CD4-positive, CD25-positive, alpha-beta regulatory T cell (primary cell): Measurements from ENCODE around the gene SH3GL3. TPM values are rescaled to one million over a fixed set of nuclear protein-coding genes. Genes with fewer than 3 reads are reported as not detected.

Source experiments
- ATAC-seq, 2 donors: fragments of 150-1000 bp; cut with Tn5 transposase; one replicate each; pipeline ENCODE4 v1.10.0; 2021; ENCODE audit warnings: low read depth in 2 of 2, moderate number of reproducible peaks in 2 of 2, moderate library complexity in 1 of 2
- DNase-seq, 3 donors: peaks; one replicate each; pipeline versions ENCODE4 v3.0.0 to v3.0.0-alpha.2; 2012 to 2022; ENCODE audit warnings: mixed read lengths in 1 of 3
- H3K27ac ChIP-seq: one replicate; pipeline ENCODE4 v1.7.0; 2013; ENCODE audit warnings: mild to moderate bottlenecking, low read length; ENCODE audit not compliant: insufficient read depth, poor library complexity, severe bottlenecking
- H3K27me3 ChIP-seq: one replicate; pipeline ENCODE4 v1.7.0; 2013; ENCODE audit warnings: low read length; ENCODE audit not compliant: control insufficient read depth, insufficient read depth
- H3K36me3 ChIP-seq: one replicate; pipeline ENCODE4 v1.7.0; 2013; ENCODE audit warnings: mild to moderate bottlenecking, low read length, moderate library complexity; ENCODE audit not compliant: control insufficient read depth, insufficient read depth
- H3K4me1 ChIP-seq: 2 replicates; pipeline ENCODE4 v1.7.0; 2013; ENCODE audit warnings: mild to moderate bottlenecking, low read length; ENCODE audit not compliant: insufficient read depth, control insufficient read depth, poor library complexity, severe bottlenecking
- H3K4me3 ChIP-seq: one replicate; pipeline ENCODE4 v1.7.0; 2013; ENCODE audit warnings: low read depth, mild to moderate bottlenecking, low read length, moderate library complexity
- H3K9me3 ChIP-seq, 2 experiments: 1 replicate in 1 of 2; 2 replicates in 1 of 2; pipeline ENCODE4 v1.7.0; 2013; ENCODE audit warnings: low read length in 2 of 2, mild to moderate bottlenecking in 1 of 2, moderate library complexity in 1 of 2; ENCODE audit not compliant: control insufficient read depth in 2 of 2
- H3K27ac Mint-ChIP-seq, 3 donors: one replicate each; pipeline ENCODE4 v1.8.0; 2020 to 2022; ENCODE audit warnings: mild to moderate bottlenecking in 3 of 3, mixed read lengths in 3 of 3, moderate library complexity in 2 of 3
- H3K27me3 Mint-ChIP-seq: one replicate; pipeline ENCODE4 v1.8.0; 2022; ENCODE audit warnings: mild to moderate bottlenecking, mixed read lengths
- H3K36me3 Mint-ChIP-seq: one replicate; pipeline ENCODE4 v1.8.0; 2020; ENCODE audit warnings: mixed read lengths
- H3K4me1 Mint-ChIP-seq, 4 donors: one replicate each; pipeline ENCODE4 v1.8.0; 2020 to 2022; ENCODE audit warnings: mixed read lengths in 4 of 4, mild to moderate bottlenecking in 1 of 4
- H3K4me3 Mint-ChIP-seq, 4 donors: one replicate each; pipeline ENCODE4 v1.8.0; 2020 to 2022; ENCODE audit warnings: mild to moderate bottlenecking in 4 of 4, mixed read lengths in 4 of 4, moderate library complexity in 3 of 4
- H3K9me3 Mint-ChIP-seq, 7 donors: one replicate each; pipeline ENCODE4 v1.8.0; 2020 to 2022; ENCODE audit warnings: mixed read lengths in 7 of 7, mild to moderate bottlenecking in 3 of 7, moderate library complexity in 2 of 7
- polyA plus RNA-seq, 4 donors: library from polyadenylated mRNA; unstranded; fragments of 300-500 nt; fragmentation: Illumina TruSeq; gene quantifications; one replicate each; pipeline ENCODE4 v1.2.3, GENCODE V29; 2021
- total RNA-seq: library from RNA; stranded (reverse); gene quantifications from one replicate; pipeline ENCODE4 v1.2.3, GENCODE V29; 2022

The SH3GL3 gene
- total and polyA plus RNA-seq, 5 donors from 2014 or later, result not detected

DNA sequence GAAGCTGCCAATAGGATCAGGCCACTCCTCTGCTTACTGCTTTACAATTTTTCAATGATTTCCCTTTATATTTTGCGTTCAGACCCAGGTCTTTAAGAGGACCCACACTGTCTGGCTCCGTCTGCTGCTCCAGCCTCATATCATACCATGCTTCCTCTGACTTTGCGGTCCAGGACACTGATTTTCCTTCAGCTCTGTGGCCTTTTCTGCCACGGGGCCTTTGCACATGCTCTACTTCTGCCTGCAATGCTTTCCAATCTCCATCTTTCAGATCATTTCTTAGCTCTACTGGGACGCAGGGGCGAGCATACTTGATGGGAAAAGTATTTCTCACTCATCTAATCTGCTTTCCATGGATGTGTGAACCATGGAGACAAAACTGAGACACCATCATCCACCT, 23.0 kb upstream of the SH3GL3 start:
- no peak overlapping the region for H3K4me3 Mint-ChIP-seq
- H3K27ac Mint-ChIP-seq, result no peak overlapping the region
- no peaks in the 10 kb centered on the region for H3K36me3 Mint-ChIP-seq
- H3K9me3 Mint-ChIP-seq, result peaks cover 0 to 2% (median 0%) of the 10 kb centered on the region in 7 donors
- no peak overlapping the region for H3K4me3 ChIP-seq
- no peak overlapping the region for H3K27ac ChIP-seq
- DNase-seq, result no peak
- H3K36me3 ChIP-seq, result no peaks in the 10 kb centered on the region
- no peaks in the 10 kb centered on the region for H3K4me1 Mint-ChIP-seq
- peaks cover 5% of the 10 kb centered on the region for H3K27me3 Mint-ChIP-seq
- no peaks in the 10 kb centered on the region for H3K4me1 ChIP-seq
- ATAC-seq, result no peak
- H3K27me3 ChIP-seq, result no peaks in the 10 kb centered on the region
- no peaks in the 10 kb centered on the region for H3K9me3 ChIP-seq

GRCh38 chr15:83430441-83430840, 16.7 kb upstream of the SH3GL3 start:
- H3K36me3 Mint-ChIP-seq, result no peaks in the 10 kb centered on the region
- DNase-seq (no peak), ATAC-seq (no peak)
- Histone ChIP-seq H3K27me3 (no peaks in the 10 kb centered on the region), H3K36me3 (no peaks in the 10 kb centered on the region), H3K4me1 (no peaks in the 10 kb centered on the region), H3K9me3 (no peaks in the 10 kb centered on the region), H3K27ac (no peak overlapping the region), H3K4me3 (no peak overlapping the region)
- H3K4me1 Mint-ChIP-seq, result no peaks in the 10 kb centered on the region
- H3K27ac Mint-ChIP-seq, result no peak overlapping the region
- peaks cover 5% of the 10 kb centered on the region for H3K27me3 Mint-ChIP-seq
- H3K4me3 Mint-ChIP-seq, result no peak overlapping the region
- peaks cover 0 to 3% (median 1%) of the 10 kb centered on the region in 7 donors for H3K9me3 Mint-ChIP-seq

- no peak overlapping the region for H3K27ac ChIP-seq
- H3K27me3 ChIP-seq, result no peaks in the 10 kb centered on the region
- Mint-ChIP-seq H3K27ac (no peak overlapping the region), H3K4me3 (no peak overlapping the region), H3K27me3 (peaks cover 3% of the 10 kb centered on the region), H3K36me3 (no peaks in the 10 kb centered on the region), H3K9me3 (peaks cover 0 to 3% (median 1%) of the 10 kb centered on the region in 7 donors), H3K4me1 (no peaks in the 10 kb centered on the region)
- no peak overlapping the region for H3K4me3 ChIP-seq
- H3K4me1 ChIP-seq, result no peaks in the 10 kb centered on the region
- no peaks in the 10 kb centered on the region for H3K36me3 ChIP-seq
- ATAC-seq (no peak), DNase-seq (no peak)
- H3K9me3 ChIP-seq, result no peaks in the 10 kb centered on the region
Observed at GRCh38 chr15:83431521-83431920, 15.6 kb upstream of the SH3GL3 start.

DNA sequence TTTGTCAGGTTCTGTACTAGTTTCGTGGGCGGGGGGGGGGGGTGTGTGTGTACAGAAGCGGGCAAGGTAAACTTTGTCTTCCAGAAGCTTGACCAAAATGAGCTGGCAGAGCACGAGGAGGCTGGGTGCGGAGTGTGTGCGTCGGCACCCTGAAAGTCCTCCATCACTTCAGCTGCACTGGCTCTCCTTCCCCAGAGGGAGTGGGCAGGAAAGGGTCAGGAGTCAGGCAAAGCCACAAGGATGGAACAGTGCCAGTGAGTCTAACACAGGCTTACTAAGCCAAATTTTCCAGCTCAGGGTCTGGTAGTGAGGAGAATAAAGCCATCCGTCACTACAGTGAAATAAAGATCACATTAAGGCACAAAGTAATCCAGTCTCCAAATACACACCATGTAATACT, 11.9 kb upstream of the SH3GL3 start:
- Mint-ChIP-seq H3K4me1 (peaks cover 0 to 6% (median 3%) of the 10 kb centered on the region in 4 donors), H3K9me3 (peaks cover 0 to 2% (median 0%) of the 10 kb centered on the region in 7 donors), H3K27me3 (peaks cover 4% of the 10 kb centered on the region), H3K4me3 (no peak overlapping the region), H3K36me3 (no peaks in the 10 kb centered on the region), H3K27ac (no peak overlapping the region)
- no peak for ATAC-seq
- Histone ChIP-seq H3K36me3 (no peaks in the 10 kb centered on the region), H3K9me3 (no peaks in the 10 kb centered on the region), H3K27ac (no peak overlapping the region), H3K4me3 (no peak overlapping the region), H3K4me1 (no peaks in the 10 kb centered on the region), H3K27me3 (no peaks in the 10 kb centered on the region)
- DNase-seq, result no peak

DNA sequence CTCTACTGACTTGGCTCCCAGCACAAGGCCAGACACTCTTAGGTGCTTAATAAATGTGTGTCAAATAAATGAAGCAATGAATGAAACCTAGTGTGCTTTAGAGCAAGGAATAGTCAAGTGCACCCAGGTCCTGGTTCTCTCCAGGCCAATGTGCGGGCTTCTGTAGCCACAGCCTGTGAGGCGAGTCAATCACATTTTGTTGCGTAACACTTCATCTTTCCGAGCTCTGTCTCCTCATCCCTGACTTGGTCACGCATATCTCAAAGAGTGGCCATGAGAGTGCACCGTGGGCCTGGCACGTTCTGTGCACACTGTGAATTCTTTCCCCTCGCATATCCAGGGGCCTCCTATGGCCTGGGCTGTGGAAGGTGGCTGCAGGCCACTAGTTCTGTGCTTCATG, 11.4 kb upstream of the SH3GL3 start:
- Histone ChIP-seq H3K27ac (no peak overlapping the region), H3K4me1 (no peaks in the 10 kb centered on the region), H3K4me3 (no peak overlapping the region), H3K36me3 (no peaks in the 10 kb centered on the region), H3K27me3 (no peaks in the 10 kb centered on the region), H3K9me3 (no peaks in the 10 kb centered on the region)
- no peak overlapping the region for H3K4me3 Mint-ChIP-seq
- DNase-seq (no peak), ATAC-seq (no peak)
- H3K36me3 Mint-ChIP-seq, result no peaks in the 10 kb centered on the region
- H3K27me3 Mint-ChIP-seq, result peaks cover 4% of the 10 kb centered on the region
- H3K9me3 Mint-ChIP-seq, result peaks cover 0 to 2% (median 0%) of the 10 kb centered on the region in 7 donors
- H3K4me1 Mint-ChIP-seq, result peaks cover 0 to 6% (median 3%) of the 10 kb centered on the region in 4 donors
- no peak overlapping the region for H3K27ac Mint-ChIP-seq

DNA sequence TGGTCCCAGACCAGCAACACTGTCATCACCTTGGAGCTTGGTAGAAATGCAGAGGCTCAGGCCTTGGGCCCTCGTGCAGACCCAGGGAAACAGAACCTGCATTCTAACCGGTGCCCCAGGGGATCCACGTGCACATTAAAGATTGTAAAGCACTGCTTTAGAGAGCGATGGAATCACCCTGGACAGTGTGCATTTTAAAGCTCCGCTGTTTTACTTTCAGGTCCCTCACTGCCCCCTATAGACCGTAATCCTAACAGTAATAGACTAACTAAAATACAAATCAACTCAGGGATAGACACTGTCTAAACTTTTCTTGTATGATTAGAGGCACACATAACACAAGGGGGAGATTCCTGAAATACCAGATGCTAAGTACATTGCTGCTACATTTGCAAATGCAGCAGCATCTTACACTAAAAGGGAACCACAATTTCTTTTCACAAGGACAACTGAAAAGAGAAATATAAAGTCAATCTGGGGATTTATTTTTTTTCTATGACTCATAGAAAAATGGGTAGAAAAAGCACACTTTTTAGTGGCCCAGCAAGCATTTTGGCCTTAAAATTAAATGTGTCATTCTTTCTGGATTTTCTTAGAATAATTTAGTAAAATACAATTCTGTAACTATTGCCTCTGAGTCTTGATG, 10.5 kb upstream of the SH3GL3 start:
- Mint-ChIP-seq H3K27ac (no peak overlapping the region), H3K4me3 (no peak overlapping the region), H3K4me1 (peaks cover 0 to 6% (median 3%) of the 10 kb centered on the region in 4 donors), H3K9me3 (peaks cover 0 to 1% (median 0%) of the 10 kb centered on the region in 7 donors), H3K36me3 (no peaks in the 10 kb centered on the region), H3K27me3 (peaks cover 4% of the 10 kb centered on the region)
- H3K9me3 ChIP-seq, result no peaks in the 10 kb centered on the region
- H3K4me1 ChIP-seq, result no peaks in the 10 kb centered on the region
- DNase-seq, result peak in 1 of 3 donors; percentile 12
- no peak for ATAC-seq
- H3K36me3 ChIP-seq, result no peaks in the 10 kb centered on the region
- no peaks in the 10 kb centered on the region for H3K27me3 ChIP-seq
- no peak overlapping the region for H3K4me3 ChIP-seq
- H3K27ac ChIP-seq, result no peak overlapping the region

DNA sequence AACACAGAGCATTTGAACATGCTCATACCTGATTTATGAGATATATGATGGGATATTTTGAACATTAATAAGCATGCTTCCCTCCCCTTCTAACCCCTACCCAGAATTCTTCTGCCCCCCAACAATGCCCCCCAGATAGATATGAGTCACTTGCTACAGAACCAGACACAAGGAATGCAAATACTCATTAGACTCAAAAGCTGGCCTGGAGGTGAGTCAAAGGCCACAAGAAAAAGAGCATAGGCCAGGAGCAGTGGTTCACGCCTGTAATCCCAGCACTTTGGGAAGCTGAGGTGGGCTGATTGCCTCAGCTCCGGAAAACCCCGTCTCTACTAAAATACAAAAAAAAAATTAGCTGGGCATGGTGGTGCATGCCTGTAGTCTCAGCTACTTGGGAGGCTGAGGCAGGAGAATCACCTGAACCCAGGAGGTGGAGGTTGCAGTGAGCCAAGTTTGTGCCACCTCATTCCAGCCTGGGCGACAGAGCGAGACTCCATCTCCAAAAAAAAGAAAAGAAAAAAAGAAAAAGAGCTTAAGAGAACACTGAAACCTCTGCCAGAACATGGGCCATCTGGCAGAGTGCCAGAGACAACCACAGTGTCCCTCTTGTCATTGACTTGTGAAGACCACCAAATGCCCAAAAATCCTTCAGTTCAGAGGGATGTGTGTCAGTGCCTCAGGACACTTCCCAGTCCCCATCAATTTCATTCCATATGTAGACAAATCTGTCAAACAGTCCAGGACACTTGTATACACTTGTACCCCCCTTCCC, 3.9 kb upstream of the SH3GL3 start:
- no peak overlapping the region for H3K4me3 ChIP-seq
- peaks cover 2% of the 10 kb centered on the region for H3K27me3 ChIP-seq
- H3K27ac ChIP-seq, result no peak overlapping the region
- DNase-seq, result no peak
- H3K27me3 Mint-ChIP-seq, result peaks cover 26% of the 10 kb centered on the region
- no peak for ATAC-seq
- H3K27ac Mint-ChIP-seq, result no peak overlapping the region
- no peaks in the 10 kb centered on the region for H3K36me3 Mint-ChIP-seq
- H3K4me1 Mint-ChIP-seq, result peaks cover 0 to 12% (median 9%) of the 10 kb centered on the region in 4 donors
- no peaks in the 10 kb centered on the region for H3K9me3 ChIP-seq
- H3K9me3 Mint-ChIP-seq, result peaks cover 0 to 9% (median 0%) of the 10 kb centered on the region in 7 donors
- H3K36me3 ChIP-seq, result no peaks in the 10 kb centered on the region
- peaks cover 8% of the 10 kb centered on the region for H3K4me1 ChIP-seq
- no peak overlapping the region for H3K4me3 Mint-ChIP-seq
